Activated CD8-positive, alpha-beta memory T cell treated with anti-CD3 and anti-CD28 coated beads for 1 hour (primary cell): ENCODE data around the gene ELAVL3.
"Not testable (repeated sequence)": the region's sequence is repeated elsewhere in the genome, so short reads cannot be mapped to it uniquely, and the experiment has no call there.

ENCODE experiments used
- DNase-seq, 2 donors: peaks; one replicate each; pipeline ENCODE4 v3.0.0-alpha.2; 2020; ENCODE audit warnings: low read depth in 1 of 2; ENCODE audit errors: extremely low read depth in 1 of 2

The ELAVL3 gene

DNA sequence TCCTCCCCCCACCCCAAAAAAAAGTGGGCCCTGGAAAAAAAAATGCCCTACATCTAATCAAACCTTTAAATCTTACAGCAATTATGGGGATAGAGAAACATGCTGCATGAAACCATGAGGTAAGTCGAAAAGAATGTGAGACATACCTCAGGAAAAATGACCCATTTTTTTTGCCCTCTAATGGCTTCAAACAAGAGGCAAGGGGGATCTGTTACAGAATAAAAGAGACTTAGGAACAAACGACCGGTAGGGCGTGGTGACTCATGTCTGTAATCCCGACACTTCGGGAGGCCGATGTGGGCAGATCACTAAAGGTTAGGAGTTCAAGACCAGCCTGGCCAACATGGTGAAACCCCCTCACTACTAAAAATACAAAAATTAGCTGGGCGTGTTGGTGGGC, 70.2 kb downstream of the ELAVL3 start:
- DNase-seq, result no peak

DNA sequence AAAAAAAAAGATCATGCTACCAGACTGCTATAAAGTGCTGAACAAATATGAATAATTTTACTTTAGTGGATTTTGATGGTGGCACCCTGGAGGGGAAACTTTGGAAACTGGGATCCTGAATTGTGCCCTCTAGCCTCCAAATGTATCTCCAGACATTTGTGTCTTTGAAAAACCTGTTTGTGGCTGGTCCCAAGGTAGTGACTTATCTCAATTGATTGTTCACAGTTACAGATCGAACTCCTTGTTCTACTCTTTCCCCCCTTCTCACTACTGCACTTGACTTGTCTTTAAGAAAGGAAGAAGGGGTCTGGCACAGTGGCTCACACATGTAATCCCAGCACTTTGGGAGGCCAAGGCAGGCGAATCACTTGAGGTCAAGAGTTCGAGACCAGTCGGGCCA, 72.3 kb downstream of the ELAVL3 start:
- DNase-seq, result no peak

DNA sequence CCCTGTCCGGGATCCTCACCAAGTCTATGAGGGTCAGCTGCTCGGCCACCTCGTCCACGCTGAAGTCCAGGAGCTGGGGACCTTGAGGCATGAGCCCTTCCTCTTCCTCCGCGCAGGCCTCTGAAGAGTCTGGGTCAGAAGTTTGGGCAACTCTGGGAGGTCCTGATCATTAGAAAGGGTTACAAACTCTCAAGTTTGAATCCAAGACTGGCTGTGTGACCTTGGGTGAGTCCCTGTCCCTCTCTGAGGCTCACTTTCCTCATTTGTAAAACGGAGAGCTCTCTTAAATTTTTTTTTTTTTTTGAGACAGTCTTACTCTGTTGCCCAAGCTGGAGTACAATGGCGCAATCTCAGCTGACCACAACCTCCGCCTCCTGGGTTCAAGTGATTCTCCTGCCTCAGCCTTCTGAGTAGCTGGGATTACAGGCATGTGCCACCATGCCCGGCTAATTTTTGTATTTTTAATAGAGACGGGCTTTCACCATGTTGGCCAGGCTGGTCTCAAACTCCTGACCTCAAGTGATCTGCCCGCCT, 74.1 kb downstream of the ELAVL3 start:
- not testable (repeated sequence) for DNase-seq

DNA sequence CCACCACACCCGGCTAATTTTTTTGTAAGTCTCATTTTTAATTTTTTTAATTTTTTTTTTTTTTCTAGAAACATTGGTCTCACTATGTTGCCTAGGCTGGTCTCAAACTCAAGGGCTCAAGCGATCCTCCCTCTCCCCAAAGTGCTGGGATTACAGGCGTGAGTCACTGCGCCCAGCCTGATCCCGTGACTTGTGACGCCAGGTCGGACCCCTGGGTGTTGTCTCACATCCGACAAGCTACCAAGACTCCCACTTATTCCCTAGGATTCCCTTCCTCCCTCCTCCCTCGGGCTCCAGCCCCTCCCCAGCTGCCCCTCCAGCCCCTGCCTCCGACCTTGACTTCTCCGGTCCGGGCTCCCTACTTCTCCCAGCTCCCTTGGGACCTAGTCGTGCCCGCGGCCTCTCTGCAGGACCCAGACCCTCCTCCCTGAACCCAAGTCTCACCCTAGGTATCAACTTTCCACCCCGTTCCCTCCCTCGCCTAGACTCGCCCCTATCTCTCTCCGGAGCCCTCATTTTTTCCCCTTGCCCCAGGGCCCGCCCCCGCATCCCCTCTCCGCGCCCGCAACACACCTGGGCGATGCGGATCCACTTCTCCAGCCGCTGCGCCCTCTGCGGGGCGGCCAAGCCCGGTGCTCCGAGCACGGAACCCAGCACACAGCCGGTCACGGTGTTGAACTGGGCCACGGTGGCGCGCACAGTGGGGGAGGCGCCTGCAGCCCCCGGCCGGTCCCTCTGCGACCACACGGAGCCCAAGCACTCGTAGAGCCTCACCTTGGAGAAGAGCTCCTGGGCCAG, 74.8 kb downstream of the ELAVL3 start:
- DNase-seq, result no peak

DNA sequence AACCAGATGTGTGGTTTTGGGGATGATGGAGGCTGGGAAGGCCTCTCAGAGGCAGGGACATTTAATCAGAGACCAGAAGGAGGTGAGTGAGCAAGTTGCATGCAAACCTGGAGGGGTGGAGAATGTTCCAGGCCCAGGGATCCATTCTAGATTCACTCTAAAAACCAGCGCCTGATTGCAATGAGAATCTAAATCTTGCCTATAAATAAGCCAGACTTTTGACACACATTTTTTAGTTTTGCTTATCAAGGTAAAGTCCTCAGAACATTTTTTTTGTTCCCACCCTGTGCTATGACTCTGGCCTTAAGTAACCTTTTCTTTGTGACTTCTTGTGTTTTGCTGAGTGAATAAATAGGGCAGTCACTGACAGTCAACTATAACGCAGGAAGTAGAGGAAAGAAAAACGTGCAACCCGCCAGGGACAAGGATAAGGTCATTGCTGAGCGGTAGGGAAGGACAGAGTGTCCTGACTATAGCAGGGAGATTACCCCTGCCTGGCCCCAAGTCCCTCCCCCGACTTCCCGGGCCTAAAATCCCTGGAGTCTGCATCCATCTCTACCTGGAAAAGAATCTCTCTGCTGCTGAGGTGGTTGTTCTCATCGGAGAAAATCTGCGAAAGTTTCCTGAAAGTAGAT, 76.1 kb downstream of the ELAVL3 start:
- no peak for DNase-seq

DNA sequence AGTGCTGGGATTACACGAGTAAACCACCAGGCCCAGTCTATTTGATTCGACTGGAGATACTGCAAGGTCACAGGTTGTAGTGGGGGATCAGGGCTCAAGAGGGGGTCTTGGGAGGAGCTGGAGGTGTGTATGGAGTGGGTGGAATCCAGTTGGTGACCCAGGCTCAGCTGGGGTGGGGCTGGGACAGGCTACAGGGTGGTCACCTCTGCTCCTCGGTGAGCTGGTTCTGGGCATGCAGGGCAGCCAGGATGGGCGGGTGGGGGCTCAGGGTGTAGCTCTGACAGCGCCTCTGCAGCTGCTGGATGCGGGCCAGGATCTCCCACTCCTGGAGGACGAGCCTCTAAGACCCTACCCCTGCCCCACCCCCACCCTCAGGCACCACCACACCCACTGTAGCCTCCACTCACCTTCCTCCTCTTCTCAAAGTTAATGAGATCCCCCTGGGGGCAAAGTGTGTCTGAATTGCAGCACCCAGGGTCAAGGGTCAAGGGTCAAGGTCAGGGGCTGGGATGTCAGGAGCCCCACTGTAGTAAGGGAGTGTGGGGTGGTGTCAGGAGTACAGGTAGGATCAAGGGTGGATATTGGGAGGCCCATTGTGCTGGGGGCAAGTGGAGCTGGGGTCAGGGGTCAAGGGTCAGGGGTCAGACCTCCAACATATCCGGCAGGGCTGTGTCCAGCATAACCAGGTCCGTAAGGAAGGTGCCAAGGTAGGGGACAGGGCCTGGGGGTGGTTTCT, 78.9 kb downstream of the ELAVL3 start:
- DNase-seq, result no peak
